GM10248 (cell line): ENCODE results near the gene FAM131C.

ENCODE experiments used
- CTCF ChIA-PET: fragments of 300-600 bp; sonication (Branson Sonifier 250); formaldehyde crosslinking; extraction: SDS; loops from one replicate; lab custom pipeline; 2021; ENCODE audit warnings: antibody characterized with exemption; lab: Yijun Ruan, JAX
- POLR2A ChIA-PET: fragments of 350-650 bp; sonication (Branson Sonifier 250); formaldehyde crosslinking; extraction: SDS; loops from one replicate; lab custom pipeline; 2020; ENCODE audit warnings: antibody characterized with exemption; lab: Yijun Ruan, JAX
- DNase-seq: peaks from one replicate; pipeline ENCODE4 v3.0.0; 2012; ENCODE audit errors: extremely low spot score
- CTCF ChIP-seq: IDR thresholded peaks from 2 replicates; pipeline ENCODE4 v1.5.1; 2012; ENCODE audit warnings: mild to moderate bottlenecking, low read depth; ENCODE audit errors: extremely low read depth, missing control alignments, control extremely low read depth

FAM131C gene

GRCh38 chr1:16078925-16079656 is 5.6 kb upstream of the FAM131C start:
- peak; percentile 84 for DNase-seq
- ChIA-PET CTCF (interaction anchor here (0.6 to 8.6 kb wide), 47 partner anchors 9 to 872 kb away, joined by 3 to 328 read pairs (median 4); partner anchors contain the start of genes ARHGEF19, CPLANE2, EPHA2 and NECAP2), POLR2A (no interaction called here)
- TF ChIP-seq CTCF: peak; percentile 89

- CTCF ChIA-PET: interaction anchor here (0.7 to 8.6 kb wide), 22 partner anchors 8 to 363 kb away, joined by 3 to 328 read pairs (median 5); partner anchors contain the start of genes ARHGEF19, CPLANE2 and NECAP2
- no peak for TF ChIP-seq CTCF
Observed at GRCh38 chr1:16077406-16078245, 4.2 kb upstream of the FAM131C start.

DNA sequence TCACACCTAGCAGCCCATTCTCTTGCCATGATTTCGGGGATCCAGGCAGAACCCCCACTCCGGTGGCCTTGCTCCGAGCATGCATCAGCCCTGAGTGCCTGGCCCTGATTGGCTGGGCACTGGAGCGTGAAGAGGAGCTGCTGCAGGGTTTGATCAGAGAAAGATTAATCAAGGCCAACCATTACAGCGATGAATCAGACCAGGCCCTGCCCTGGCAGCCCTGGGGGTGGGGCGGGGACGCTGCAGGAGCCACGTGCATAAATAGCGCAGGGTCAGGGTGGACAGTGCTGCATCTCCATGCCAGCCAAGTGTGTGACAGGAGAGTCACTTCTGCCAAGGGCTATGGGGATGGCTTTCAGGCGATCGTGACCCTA is 3.4 kb upstream of the FAM131C start:
- ChIA-PET CTCF (interaction anchor here (2.7 to 8.6 kb wide), 3 partner anchors 7 to 110 kb away, joined by 13 to 328 read pairs (median 30); no protein-coding TSS in a partner anchor), POLR2A (no interaction called here)
- TF ChIP-seq CTCF: no peak
- DNase-seq: no peak

More at GRCh38 chr1:16077406-16078245, 4.2 kb upstream of the FAM131C start:
- POLR2A ChIA-PET: no interaction called here
- DNase-seq: no peak

DNA sequence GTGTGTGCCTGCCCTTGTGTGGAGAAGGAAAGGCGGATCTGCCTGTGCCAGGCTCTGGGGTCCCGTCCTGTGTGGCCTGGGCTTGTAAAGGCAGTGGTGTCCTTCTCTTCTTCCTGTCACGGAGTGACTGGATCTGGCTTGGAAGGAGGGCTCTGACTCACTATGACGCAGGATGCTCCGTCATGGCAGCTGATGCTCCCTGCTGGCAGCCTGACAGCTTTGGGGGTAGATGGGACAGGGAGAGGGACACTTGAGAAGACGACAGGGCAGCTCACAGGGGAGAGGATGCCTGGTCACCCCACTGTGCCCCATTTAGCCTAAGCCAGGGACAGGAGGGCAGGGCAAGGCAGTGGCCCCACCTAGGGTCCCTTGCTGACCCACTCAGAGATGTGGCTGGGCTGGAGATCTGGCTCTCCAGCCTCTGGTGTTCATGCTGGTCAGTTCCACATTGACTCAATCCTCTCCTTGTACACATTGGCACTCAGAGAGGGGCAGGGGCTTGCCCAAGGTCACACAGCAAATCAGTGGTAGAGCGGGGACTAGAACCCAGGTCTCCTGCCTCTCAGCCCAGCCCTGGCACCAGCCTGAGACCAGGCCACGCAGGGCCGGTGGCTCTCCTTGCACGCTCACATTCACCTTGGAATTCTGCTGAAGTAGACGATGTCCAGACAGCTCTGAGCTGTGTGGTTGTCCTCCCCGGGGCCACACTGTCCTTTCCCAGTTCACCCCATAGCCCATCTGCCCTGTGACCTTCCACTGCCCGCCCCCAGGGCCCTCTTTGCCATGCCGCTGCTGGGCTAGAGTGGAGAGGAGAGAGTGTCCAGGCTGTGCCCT is 2.8 kb upstream of the FAM131C start:
- CTCF ChIA-PET: interaction anchor here (1.1 to 8.6 kb wide), 3 partner anchors 111 to 117 kb away, joined by 4 to 328 read pairs (median 43); no protein-coding TSS in a partner anchor
- no peak for TF ChIP-seq CTCF
- DNase-seq: no peak
- POLR2A ChIA-PET: no interaction called here

DNA sequence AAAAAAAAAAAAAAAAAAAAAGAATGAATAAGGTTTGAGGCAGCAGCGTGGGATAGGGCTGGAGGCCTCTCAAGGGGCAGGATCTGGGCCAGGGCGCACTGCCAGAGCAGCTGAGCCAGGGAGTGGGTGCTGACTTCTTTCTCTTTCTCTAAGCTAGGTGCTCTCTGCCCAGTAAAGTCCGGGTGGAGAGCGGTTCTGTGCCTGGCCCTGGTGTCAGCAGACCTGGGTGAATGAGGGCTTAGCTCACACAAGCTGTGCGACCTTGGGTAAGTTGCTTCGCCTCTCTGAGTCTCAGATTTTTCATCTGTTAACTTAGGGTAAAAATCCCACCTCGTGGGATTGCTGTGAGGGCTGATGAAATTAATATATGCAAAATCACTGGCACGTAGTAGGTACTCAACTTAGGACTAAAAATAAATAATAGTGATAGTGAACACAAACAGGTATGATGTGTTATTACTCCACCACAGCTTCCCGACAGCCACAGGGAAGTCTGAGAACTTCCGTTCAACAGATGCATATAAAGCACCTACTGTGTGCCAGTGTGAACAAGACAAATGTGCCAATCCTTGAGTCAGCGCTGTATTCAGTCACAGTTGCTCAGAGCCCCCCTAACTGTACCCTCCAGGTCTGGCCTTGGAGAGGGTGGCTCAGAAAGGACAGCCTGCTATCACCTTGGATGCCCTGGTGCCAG is 2.0 kb upstream of the FAM131C start:
- no peak for TF ChIP-seq CTCF
- ChIA-PET POLR2A (no interaction called here), CTCF (interaction anchor here (1.1 to 7.4 kb wide), 2 partner anchors 113 to 118 kb away, joined by 4 to 43 read pairs; no protein-coding TSS in a partner anchor)
- DNase-seq: no peak
